ENCODE measurements around the gene MARK3.
"Not testable (repeated sequence)": the region's sequence is repeated elsewhere in the genome, so short reads cannot be mapped to it uniquely, and the experiment has no call there.

MARK3 gene

GRCh38 chr14:103385152-103385928 lies at the start of gene MARK3:
Gene MARK3 (plus strand): TSS chr14:103385415. CDS start chr14:103386030, 615 bp downstream.
- DNase-seq, result peak; percentile 93

GRCh38 chr14:103336191-103336590 lies 49.0 kb upstream of the MARK3 start:
- no peak for DNase-seq

GRCh38 chr14:103337794-103338193 lies 47.4 kb upstream of the MARK3 start:
- no peak for DNase-seq

- no peak for DNase-seq
These were observed 45.7 kb upstream of the MARK3 start for GRCh38 chr14:103339561-103339960.

GRCh38 chr14:103340480-103341212 lies 44.6 kb upstream of the MARK3 start:
- DNase-seq, result no peak

- no peak for DNase-seq
These were observed 43.7 kb upstream of the MARK3 start for GRCh38 chr14:103341250-103342129.

- DNase-seq, result no peak
These were observed 41.9 kb upstream of the MARK3 start for GRCh38 chr14:103343164-103343879.

GRCh38 chr14:103343905-103344797 lies 41.1 kb upstream of the MARK3 start:
- DNase-seq, result no peak

GRCh38 chr14:103346286-103346685 lies 38.9 kb upstream of the MARK3 start:
- DNase-seq, result no peak

GRCh38 chr14:103347091-103347815 lies 38.0 kb upstream of the MARK3 start:
- DNase-seq, result no peak

- no peak for DNase-seq
These were observed 37.1 kb upstream of the MARK3 start for GRCh38 chr14:103348154-103348553.

- DNase-seq, result no peak
These were observed 35.2 kb upstream of the MARK3 start for GRCh38 chr14:103349982-103350381.

GRCh38 chr14:103353362-103353761 lies 31.9 kb upstream of the MARK3 start:
- no peak for DNase-seq

GRCh38 chr14:103354141-103354540 lies 31.1 kb upstream of the MARK3 start:
- no peak for DNase-seq

GRCh38 chr14:103356024-103356682 lies 29.1 kb upstream of the MARK3 start:
- DNase-seq, result no peak

GRCh38 chr14:103357552-103357951 lies 27.7 kb upstream of the MARK3 start:
- not testable (repeated sequence) for DNase-seq

GRCh38 chr14:103360548-103360947 lies 24.7 kb upstream of the MARK3 start:
- DNase-seq, result no peak

GRCh38 chr14:103361867-103362266 lies 23.3 kb upstream of the MARK3 start:
- peak; percentile 22 for DNase-seq

GRCh38 chr14:103362780-103363179 lies 22.4 kb upstream of the MARK3 start:
- no peak for DNase-seq

GRCh38 chr14:103366741-103367140 lies 18.5 kb upstream of the MARK3 start:
- DNase-seq, result no peak

Data from NK-92 treated with Interleukin-12 subunit alpha and Interleukin-12 subunit beta, amount 100 ng/mL, for 24 hours (cell line).